NCI-H526 (cell line): ENCODE measurements around the gene ZNF496.
"Not testable (repeated sequence)": the region's sequence is repeated elsewhere in the genome, so short reads cannot be mapped to it uniquely, and the experiment has no call there.

Experiments used
- DNase-seq, 2 experiments: peaks; one replicate each; lab custom pipeline; 2025; lab: John Stamatoyannopoulos, UW

The ZNF496 gene

DNA sequence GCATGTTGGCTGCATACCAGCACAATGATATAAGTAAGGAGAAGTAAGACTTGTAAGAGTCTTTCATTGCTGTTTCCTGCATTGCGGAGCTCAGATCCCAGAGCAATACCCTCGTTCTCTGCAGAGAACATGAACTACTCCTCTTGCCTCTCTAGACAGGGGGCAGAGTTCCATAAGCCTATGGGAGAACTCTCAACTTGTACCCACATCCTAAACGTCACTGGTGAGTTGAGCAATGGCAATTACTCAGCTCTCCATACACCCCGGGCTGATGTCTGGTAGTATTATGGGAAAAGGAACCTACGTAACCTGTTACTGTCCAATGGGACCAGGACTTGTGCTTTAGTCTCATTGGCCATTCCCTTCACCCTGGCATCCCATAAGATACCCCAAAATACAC is 27.3 kb upstream of the ZNF496 start:
- DNase-seq: no peak

- no peak for DNase-seq
Measured at GRCh38 chr1:247357781-247358211, 26.1 kb upstream of the ZNF496 start.

- DNase-seq: no peak
Measured at GRCh38 chr1:247357052-247357780, 25.5 kb upstream of the ZNF496 start.

- DNase-seq: not testable (repeated sequence)
Measured at GRCh38 chr1:247355160-247355559, 23.5 kb upstream of the ZNF496 start.

GRCh38 chr1:247352175-247352574 is 20.5 kb upstream of the ZNF496 start:
- DNase-seq: no peak

DNA sequence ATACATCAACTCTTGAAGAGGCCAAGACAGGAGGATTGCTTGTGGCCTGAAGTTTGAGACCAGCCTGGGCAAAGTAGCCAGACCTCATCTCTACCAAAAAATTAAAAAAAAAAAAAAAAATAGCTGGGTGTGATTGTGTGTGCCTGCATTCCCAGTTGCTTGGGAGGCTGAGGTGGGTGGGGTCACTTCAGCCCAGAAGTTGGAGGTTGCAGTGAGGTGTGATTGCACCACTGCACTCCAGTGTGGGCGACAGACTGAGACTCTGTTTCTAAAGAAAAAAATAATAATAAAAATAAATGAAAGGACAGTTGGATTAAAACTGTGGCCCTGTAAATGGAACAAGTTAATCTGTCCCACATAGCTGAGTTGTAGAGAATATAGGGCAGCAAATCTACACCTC is 18.9 kb upstream of the ZNF496 start:
- DNase-seq: no peak

GRCh38 chr1:247347477-247348222 is 16.0 kb upstream of the ZNF496 start:
- no peak for DNase-seq

DNA sequence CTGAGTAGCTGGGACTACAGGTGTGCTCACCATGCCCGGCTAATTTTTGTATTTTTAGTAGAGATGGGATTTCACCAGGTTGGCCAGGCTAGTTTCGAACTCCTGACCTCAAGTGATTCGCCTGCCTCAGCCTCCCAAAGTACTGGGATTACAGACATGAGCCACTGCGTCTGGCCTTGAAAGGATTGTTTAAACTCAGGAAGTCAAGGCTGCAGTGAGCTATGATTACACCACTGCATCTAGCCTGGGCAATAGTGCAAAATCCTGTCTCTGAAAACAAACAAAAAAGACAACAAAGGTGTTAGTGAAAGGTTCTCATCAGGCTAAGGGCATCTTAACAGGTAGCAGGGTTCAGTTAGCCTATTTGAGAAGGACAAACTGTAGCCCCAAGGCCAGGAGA is 14.2 kb upstream of the ZNF496 start:
- no peak for DNase-seq

- DNase-seq: no peak
Measured at GRCh38 chr1:247343801-247344200, 12.1 kb upstream of the ZNF496 start.

DNA sequence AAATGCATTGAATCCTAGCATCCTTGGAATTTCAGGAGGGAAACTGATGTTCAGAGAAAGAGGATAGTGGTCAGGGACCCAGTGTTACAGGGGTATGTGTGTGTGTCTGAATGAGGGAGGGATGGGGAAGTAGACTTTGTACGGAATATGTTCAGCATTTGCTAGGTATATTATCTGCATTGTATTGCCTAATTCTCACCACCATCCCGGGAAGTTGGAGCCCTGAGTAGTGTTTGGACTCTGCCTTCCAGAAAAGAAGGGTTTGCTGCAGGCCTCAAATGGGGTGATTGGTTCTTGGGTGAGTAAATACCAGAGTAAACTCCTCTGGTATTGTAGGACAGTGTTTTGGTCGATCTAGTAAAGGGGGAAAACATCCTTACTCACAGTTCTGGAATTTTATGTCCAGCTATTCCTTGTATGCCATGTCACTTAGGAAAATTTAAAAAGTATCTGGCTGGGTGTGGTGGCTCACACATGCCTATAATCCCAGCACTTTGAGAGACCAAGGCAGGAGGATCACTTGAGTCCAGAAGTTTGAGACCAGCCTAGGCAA is 7.1 kb upstream of the ZNF496 start:
- no peak for DNase-seq

- DNase-seq: no peak
Measured at GRCh38 chr1:247337961-247338360, 6.3 kb upstream of the ZNF496 start.

- DNase-seq: no peak
Measured at GRCh38 chr1:247337250-247337746, 5.6 kb upstream of the ZNF496 start.

- DNase-seq: no peak
Measured at GRCh38 chr1:247336390-247336789, 4.7 kb upstream of the ZNF496 start.

DNA sequence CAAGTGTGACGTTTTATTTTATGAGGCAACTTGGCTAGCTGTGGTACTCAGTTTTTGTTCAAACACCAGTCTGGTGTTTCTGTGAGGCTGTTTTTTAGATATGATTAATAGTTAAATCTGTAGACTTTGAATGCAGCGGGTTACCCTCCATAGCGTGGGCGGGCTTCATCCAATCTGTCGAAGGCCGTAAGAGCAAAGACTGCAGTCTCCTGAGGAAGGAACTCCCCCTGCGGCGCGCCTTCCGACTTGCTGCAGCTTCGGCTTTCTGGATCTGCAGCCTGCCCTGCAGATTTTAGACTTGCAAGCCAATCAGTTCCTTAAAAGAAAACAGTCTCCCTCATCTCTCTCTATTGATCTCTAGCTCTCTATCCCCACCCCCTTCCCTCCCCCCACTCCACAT is 4.2 kb upstream of the ZNF496 start:
- DNase-seq: no peak

- DNase-seq: no peak
Measured at GRCh38 chr1:247334378-247335133, 2.9 kb upstream of the ZNF496 start.

DNA sequence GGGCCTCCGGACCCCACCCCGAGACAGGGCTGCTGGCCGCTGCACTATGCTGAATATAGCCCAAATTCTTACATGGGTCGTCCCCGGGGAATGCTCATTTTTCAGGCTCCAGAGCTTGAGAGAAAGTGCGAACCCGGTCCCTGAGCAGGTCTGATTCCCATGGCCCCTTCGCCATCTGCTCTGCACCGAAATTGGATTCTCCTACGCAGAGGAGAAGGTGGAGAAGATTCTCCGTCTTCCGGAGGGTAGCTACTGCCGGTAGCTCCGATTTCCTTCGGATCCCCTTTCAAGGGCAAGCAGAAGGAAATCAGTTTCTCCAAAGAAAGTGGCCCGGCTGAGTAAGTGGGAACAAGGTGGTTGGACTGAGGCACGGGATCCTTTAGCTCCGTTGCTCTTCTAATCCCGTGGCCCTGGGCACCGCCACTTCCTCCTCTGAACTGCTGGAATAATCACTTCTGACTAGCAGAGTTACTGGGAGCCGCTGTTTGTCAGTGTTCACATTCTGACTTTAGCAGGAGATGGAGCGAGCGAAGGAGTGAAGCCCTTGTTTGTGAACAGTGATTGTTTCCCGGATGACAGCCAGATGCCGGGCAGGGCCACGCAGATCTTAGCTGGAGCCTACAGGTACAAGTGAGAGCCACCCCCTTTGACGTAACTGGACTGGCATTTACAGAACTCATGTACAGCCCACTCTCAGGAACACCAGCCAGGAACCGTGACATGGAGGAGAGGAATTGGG is 1.1 kb upstream of the ZNF496 start:
- DNase-seq: peak in 1 of 2 experiments; percentile 33

DNA sequence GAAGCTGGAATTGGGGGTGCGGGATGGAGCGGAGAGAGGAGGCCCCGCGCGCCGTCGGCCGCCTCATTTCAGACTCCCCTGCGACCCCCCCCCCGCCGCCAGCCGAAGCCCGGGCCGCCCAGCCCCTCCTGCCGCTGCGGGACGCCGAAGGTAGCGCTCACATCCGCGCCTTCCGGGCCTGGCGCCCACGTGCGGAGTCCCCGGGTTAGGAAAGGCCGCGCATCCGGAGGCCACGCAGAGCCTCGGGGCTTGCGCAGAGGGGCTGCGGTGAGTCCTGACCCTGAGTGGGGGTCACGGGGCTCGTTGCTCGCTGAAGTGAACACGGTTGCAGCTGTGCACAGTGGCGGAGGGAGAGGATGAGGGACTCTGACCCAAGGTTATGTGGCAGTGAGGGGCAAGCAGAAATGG is 552 bp upstream of the ZNF496 start:
- DNase-seq: peak in 1 of 2 experiments; percentile 57

- peak in 1 of 2 experiments; percentile 61 for DNase-seq
Measured at GRCh38 chr1:247331172-247331524, 519 bp downstream of the ZNF496 start.

DNA sequence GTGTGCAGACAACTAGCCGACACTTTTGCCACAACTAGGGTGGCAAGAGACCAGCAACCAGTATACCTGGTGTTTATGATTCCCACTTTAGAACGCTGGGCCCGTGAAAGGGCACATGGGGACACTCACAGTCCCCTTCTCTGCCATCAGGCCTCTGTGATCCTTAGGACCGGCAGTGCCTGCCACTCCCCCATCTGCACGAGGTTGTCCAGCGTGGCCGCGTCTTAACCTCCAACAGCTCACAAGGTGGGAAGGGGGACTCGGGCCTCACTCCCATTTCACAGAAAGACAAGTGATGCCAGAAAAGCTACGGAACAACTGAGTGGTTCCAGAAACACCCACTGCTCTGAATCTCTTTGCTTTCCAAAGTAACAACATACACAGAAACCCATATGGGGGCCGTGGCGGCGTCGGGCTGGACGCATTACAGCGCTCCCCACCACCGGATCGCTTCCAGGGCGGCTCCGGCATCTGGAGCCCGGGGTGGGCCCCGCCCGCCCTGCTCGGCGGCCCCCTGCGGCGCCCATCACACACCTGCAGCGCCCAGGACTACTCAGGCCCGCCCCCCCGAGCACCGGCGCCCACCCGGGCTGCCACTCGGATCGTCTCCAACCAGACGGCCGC is 1.0 kb downstream of the ZNF496 start:
- DNase-seq: peak in 1 of 2 experiments; percentile 15

- no peak for DNase-seq
Measured at GRCh38 chr1:247329097-247329617, 2.5 kb downstream of the ZNF496 start.

DNA sequence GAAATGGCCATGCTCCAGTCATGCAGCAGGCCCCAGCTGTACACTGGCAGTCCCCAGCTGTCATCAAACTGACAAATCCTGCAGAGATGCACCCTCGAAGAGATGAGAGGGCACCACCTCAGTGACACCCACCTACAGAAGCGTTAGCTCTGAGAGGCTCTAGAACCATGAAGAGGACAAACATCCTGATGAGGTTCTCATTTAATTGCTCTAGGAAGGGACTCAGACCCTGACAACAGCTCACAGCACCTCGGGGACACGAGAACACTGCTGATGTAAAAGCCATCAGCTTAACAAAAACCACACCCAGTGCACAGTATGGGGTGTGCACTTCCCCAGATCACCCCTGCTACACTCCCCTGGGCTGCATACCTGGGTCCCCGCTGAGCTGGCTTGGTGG is 3.4 kb downstream of the ZNF496 start:
- no peak for DNase-seq
